Mesothelial cell of epicardium (in vitro differentiated cells): Measurements from ENCODE around the gene WRNIP1. TPM values are rescaled to one million over a fixed set of nuclear protein-coding genes. Genes with fewer than 3 reads are reported as not detected.

Experiments used
- DNase-seq, 2 experiments: peaks; one replicate each; pipeline ENCODE4 v3.0.0; 2021; ENCODE audit warnings: low spot score in 2 of 2; ENCODE audit not compliant: unreplicated experiment in 2 of 2
- H3K27ac Mint-ChIP-seq: 2 replicates; pipeline ENCODE4 v1.8.0; 2021; ENCODE audit warnings: mixed read lengths
- H3K27me3 Mint-ChIP-seq: 2 replicates; pipeline ENCODE4 v1.8.0; 2021; ENCODE audit warnings: low read depth, mixed read lengths
- H3K36me3 Mint-ChIP-seq: 2 replicates; pipeline ENCODE4 v1.8.0; 2021; ENCODE audit warnings: mixed read lengths
- H3K4me1 Mint-ChIP-seq: 2 replicates; pipeline ENCODE4 v1.8.0; 2021; ENCODE audit warnings: mixed read lengths
- H3K4me3 Mint-ChIP-seq: 2 replicates; pipeline ENCODE4 v1.8.0; 2021; ENCODE audit warnings: mild to moderate bottlenecking, moderate library complexity, mixed read lengths
- H3K9me3 Mint-ChIP-seq: 2 replicates; pipeline ENCODE4 v1.8.0; 2021; ENCODE audit warnings: mixed read lengths
- total RNA-seq: library from RNA; stranded (reverse); gene quantifications from 3 replicates; pipeline ENCODE4 v1.2.1, GENCODE V29; 2021
- TF ChIP-seq, protein P1 (sequence below): fragments of 200-600 bp; sonication (generic); IDR thresholded peaks from one replicate; pipeline ENCODE4 v1.5.0; 2021; ENCODE audit warnings: antibody characterized with exemption; ENCODE audit not compliant: unreplicated experiment

WRNIP1 gene
- total RNA-seq, 1 donor from 2014 or later, result 41.3 TPM

DNA sequence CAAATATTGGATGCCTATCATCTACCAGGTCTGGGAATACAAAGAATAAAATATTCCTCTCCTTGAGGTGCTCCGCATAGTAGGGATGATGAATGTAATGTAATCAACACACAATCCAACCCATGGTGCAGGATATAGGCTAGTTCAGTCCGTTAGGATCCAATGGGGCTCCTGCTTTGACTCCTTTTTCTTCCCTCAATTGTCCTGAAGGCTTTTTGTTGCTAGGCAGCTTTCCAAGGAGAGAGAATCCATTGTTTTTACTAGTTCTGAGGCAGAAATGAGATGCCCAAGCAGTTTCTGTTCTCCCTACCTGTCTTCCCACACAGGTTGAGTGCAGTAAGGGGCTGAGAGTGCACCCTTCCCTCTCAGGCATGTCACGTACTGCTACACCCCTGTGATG is 12.1 kb downstream of the WRNIP1 start:
- TF ChIP-seq, protein P1, sequence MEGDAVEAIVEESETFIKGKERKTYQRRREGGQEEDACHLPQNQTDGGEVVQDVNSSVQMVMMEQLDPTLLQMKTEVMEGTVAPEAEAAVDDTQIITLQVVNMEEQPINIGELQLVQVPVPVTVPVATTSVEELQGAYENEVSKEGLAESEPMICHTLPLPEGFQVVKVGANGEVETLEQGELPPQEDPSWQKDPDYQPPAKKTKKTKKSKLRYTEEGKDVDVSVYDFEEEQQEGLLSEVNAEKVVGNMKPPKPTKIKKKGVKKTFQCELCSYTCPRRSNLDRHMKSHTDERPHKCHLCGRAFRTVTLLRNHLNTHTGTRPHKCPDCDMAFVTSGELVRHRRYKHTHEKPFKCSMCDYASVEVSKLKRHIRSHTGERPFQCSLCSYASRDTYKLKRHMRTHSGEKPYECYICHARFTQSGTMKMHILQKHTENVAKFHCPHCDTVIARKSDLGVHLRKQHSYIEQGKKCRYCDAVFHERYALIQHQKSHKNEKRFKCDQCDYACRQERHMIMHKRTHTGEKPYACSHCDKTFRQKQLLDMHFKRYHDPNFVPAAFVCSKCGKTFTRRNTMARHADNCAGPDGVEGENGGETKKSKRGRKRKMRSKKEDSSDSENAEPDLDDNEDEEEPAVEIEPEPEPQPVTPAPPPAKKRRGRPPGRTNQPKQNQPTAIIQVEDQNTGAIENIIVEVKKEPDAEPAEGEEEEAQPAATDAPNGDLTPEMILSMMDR, result no peak
- no peaks in the 10 kb centered on the region for H3K9me3 Mint-ChIP-seq
- H3K27ac Mint-ChIP-seq, result no peak overlapping the region

DNA sequence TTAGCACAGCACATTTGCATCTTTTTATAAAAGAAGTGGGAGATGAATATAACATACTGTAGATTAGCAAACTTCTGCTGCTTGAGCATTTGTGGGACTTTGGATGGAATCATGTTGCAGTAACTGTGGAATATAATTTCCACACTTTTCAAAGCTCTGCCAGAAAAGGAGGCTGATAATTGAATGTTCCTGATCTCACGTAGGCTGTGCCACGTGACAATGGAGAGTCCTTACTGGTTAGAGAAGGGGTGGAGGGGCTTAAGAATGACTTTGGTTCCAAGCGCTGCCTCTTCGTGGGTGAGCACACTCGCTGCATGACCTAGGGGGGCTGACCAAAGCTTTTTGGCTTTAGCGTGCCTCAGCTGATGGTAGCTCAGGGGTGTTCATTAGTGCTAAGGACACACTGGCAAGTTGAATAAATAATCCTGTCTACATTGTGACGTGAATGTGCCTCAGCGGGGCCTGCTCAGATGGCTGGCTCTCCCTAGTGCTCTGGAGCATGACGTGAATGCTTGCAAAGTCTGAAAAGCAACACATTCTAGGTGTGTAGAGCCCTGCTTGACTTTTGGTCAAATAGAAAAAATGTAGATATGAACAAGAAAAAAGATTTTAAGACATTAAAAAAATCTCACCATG is 15.0 kb downstream of the WRNIP1 start:
- no peak for DNase-seq
- Mint-ChIP-seq H3K4me3 (no peak overlapping the region), H3K36me3 (peaks cover 14% of the 10 kb centered on the region)

More for the DNA sequence above, 12.1 kb downstream of the WRNIP1 start:
- no peak for DNase-seq
- no peaks in the 10 kb centered on the region for H3K27me3 Mint-ChIP-seq
- H3K36me3 Mint-ChIP-seq, result peaks cover 17% of the 10 kb centered on the region
- no peaks in the 10 kb centered on the region for H3K4me1 Mint-ChIP-seq
- H3K4me3 Mint-ChIP-seq, result no peak overlapping the region

DNA sequence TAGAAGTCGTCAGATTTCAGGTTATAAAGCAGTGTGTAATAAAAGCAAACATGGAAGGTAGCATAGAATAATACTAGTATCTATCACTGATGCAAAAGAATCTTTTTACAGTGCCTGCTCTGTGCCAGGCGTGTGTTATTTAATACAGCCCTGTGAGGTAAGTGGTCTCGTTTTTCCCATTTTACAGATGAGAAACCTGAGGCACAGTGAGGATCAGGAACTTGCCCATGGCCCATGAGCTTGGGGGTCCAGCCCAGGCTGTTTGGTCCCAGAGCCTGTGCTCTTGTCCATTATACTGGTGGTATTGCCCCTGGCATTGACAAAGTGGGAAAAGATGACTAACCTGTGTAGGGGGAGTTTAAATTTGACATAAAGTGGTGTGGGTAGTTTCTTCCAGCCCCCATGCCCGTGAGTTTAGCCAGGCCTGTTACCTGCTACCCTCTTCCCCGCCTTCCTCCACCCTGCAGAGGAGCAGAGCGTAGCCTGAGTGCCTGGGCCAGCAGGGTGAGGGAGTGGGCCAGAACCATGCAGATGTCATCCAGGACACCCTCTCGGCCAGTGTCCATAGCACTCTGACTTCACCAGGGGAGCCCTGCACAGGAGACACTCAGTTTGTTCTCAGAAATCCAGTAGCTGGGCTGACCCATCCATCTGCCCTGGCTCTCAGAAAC is 16.6 kb downstream of the WRNIP1 start:
- H3K36me3 Mint-ChIP-seq, result peaks cover 14% of the 10 kb centered on the region
- H3K9me3 Mint-ChIP-seq, result no peaks in the 10 kb centered on the region
- TF ChIP-seq, protein P1, result no peak
- no peaks in the 10 kb centered on the region for H3K27me3 Mint-ChIP-seq
- no peak overlapping the region for H3K4me3 Mint-ChIP-seq
- H3K4me1 Mint-ChIP-seq, result no peaks in the 10 kb centered on the region
- H3K27ac Mint-ChIP-seq, result no peak overlapping the region
- no peak for DNase-seq

More for the DNA sequence above, 15.0 kb downstream of the WRNIP1 start:
- Mint-ChIP-seq H3K27ac (no peak overlapping the region), H3K27me3 (no peaks in the 10 kb centered on the region), H3K9me3 (no peaks in the 10 kb centered on the region), H3K4me1 (no peaks in the 10 kb centered on the region)
- TF ChIP-seq, protein P1, result no peak

DNA sequence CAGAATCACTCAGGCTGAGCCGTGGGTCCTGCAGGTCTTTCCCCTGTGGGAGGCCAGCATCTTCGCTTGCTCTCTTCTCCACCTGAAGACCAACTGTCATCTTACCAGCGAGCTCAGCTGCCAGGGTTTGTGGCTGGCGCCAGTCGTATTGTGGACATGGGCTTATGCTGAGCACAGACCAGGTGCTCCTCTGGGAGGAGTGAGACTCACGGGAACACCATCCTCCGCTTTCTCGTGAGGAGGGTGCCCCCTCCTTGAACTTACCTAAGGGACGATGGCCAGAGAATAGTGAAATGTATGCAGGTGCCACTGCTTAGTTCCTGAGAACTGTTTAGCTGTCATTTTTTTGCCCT is 17.1 kb downstream of the WRNIP1 start:
- peaks cover 17% of the 10 kb centered on the region for H3K36me3 Mint-ChIP-seq
- no peaks in the 10 kb centered on the region for H3K27me3 Mint-ChIP-seq
- TF ChIP-seq, protein P1, result no peak
- DNase-seq, result no peak
- H3K4me3 Mint-ChIP-seq, result no peak overlapping the region
- no peaks in the 10 kb centered on the region for H3K9me3 Mint-ChIP-seq
- H3K4me1 Mint-ChIP-seq, result no peaks in the 10 kb centered on the region
- H3K27ac Mint-ChIP-seq, result no peak overlapping the region

DNA sequence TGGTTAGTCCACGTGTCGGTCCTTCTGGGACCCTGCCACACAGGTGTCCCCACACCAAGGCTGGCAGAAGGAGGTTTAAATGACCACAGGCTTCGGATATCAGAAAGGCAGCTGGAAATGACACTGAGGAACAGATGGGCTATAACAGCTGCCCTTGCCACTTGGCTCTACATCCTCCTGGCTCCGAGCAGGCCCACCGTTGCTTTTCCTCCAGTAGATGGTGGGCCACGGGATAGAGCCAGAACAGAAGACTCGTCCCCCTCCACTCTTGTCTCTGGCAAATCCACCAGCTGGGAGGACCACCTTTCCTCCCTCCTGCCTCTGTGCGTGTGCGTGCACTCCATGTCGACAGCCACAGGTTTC is 17.6 kb downstream of the WRNIP1 start:
- H3K36me3 Mint-ChIP-seq, result peaks cover 21% of the 10 kb centered on the region
- DNase-seq, result no peak
- H3K27ac Mint-ChIP-seq, result no peak overlapping the region
- no peak overlapping the region for H3K4me3 Mint-ChIP-seq
- no peaks in the 10 kb centered on the region for H3K9me3 Mint-ChIP-seq
- no peaks in the 10 kb centered on the region for H3K4me1 Mint-ChIP-seq
- TF ChIP-seq, protein P1, result no peak
- no peaks in the 10 kb centered on the region for H3K27me3 Mint-ChIP-seq
